GM21737 (cell line): ENCODE results near the gene LIX1L.
"Not testable (repeated sequence)": the region's sequence is repeated elsewhere in the genome, so short reads cannot be mapped to it uniquely, and the experiment has no call there.

Source experiments
- ATAC-seq: cut with Tn5 transposase; IDR thresholded peaks from one replicate; pipeline ENCODE4 v1.9.1; 2021; ENCODE audit warnings: mild to moderate bottlenecking, moderate library complexity; ENCODE audit not compliant: unreplicated experiment

LIX1L gene

DNA sequence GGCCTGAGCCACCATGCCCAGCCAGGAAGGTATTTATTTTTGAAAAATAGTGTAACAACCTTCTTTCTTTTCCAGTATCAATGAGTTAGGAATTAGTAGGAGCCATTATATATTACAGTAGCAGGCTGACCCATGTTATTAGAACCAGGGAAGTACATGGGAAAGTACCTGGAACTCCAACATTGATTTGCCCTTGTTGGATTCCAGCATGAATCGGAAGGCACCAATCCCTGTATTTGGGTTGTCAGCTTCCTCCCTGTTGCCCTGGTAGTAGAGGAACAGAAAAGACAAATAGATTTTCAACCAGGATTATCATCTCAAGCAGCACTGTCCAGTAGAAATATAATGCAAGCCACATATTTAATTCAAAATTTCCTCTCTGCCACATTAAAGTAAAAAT is 20.4 kb downstream of the LIX1L start:
- no peak for ATAC-seq

DNA sequence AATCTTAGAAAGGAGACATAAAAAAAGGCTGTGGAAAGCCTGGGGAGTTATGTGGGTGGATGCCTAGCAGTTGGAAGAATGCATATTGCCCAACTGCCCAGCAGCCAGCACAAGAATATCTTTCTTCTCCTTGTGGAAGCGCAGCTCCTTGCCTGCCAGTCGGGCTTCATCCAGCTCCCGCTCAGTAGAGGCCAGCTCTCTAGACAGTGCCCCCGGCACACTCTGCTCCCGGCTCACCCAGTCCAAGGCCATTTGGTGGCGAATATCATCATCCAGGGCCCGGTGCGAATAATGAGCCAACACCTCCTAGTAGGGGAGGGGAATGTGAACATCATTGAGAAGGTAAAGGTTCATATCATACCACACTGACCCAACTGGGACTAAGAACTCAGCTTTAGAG is 21.6 kb downstream of the LIX1L start:
- no peak for ATAC-seq

DNA sequence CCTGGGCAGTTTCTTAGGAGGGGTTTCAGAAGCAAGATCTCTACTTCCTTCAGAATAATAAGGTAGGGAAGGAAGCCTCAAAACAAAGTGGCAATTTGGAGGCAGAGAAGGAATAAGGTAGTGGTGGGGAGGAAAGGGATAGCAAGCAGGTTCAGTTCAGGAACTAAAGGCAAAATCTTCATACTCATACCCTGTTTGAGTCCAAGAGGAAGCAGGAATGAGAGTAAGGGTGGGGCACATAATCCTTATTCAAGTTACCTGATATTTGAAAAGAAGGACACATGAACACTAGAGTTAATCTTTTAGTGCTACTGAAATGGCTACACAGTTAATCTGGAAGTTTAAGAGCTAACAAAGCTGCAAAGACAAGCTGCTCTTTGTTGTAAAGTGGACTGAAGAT is 22.1 kb downstream of the LIX1L start:
- no peak for ATAC-seq

DNA sequence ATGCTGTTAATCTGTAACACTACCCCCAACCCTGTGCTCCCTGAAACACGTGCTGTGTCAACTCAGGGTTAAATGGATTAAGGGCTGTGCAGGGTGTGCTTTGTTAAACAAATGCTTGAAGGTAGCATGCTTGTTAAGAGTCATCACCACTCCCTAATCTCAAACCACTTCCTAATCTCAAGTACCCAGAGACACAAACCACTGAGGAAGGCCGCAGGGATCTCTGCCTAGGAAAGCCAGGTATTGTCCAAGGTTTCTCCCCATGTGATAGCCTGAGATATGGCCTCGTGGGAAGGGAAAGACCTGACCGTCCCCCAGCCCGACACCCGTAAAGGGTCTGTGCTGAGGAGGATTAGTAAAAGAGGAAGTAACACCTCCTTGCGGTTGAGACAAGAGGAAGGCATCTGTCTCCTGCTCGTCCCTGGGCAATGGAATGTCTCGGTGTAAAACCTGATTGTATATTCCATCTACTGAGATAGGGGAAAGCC is 25.3 kb downstream of the LIX1L start:
- not testable (repeated sequence) for ATAC-seq

DNA sequence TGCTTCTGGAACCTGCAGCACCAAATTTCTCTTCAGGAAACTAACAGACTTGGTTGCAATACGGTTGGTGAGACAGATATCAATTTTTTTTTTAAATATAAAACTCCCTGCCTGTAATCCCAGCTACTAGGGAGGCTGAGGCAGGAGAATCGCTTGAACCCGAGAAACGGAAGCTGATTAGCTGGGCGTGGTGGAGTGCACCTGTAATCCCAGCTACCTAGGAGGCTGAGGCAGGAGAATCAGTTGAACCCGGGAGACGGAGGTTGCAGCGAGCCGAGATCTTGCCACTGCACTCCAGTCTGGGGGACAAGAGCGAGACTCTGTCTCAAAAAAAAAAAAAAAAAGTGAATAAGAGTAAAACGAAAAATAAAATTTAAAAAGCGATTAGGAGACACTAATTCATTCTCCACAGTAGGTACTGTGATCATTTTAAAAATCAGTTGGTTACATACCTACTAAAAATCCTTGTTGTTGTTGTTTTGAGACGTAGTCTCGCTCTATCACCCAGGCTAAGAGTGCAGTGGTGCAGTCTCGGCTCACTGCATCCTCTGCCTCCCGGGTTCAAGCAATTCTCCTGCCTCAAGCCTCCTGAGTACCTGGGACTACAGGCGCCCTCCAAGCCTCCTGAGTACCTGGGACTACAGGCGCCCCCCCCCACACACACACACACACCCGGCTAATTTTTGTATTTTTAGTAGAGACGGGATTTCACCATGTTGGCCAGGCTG is 29.7 kb downstream of the LIX1L start:
- no peak for ATAC-seq

DNA sequence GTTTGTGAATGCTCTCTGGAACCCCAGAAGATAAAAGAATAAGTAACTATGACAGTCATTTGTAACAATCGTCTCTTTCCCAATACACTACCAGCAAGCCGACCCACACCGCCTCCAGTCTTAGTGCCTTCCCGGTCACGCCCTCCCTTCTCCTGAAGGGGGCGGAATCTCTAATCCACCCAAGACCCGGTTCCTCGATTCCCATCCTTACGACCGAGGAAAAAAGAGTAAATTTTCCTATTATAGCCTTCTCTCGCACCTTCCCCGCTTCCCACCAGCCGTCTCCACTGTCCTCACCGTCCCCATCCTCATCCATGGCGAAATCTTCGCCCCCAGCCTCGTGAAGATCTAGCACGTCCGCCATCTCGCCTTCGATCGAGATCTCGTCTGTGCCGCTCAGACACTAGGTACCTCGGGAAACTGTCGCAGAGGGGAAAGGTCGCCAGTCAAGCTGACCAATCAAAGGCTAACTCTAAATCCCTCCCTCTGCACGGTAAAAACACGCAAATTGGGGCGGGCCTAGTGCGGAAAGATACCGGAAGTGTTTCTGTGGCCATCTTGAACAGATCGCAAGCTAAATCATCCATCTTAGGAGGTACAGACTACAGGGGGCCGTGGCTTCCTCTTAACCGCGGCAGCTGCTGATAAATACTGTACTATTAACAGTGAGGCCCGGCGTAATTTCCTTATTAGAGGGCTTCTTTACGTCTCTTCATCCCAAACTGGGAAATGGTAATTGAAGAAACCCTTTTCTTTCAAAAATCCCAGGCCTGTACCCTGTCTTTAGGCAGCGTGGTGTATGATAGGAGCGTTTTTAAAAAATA is 30.5 kb downstream of the LIX1L start, which contains the start of gene RBM8A:
RBM8A (minus strand) TSS at position 422 of the 824 bp plus-strand sequence; CDS start at position 364, 58 bp downstream.
- ATAC-seq, result peak; percentile 95

DNA sequence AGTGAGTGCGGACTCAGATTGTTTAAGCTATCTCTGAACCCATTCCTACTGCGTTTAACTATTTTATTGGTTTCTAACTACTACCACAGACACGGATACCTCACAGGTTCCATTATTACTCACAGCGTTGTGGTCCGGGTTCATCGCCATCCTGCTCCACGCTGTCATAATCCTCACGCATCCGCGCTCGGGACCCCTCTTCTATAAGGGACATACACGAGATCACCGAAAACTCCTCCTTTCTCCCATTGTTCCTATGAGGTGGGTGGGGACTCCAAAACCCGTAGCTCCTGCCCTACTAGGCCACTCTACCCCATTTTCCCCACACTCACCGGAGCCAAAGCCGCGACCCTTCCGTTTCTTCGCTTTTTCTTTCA is 31.1 kb downstream of the LIX1L start:
- no peak for ATAC-seq

DNA sequence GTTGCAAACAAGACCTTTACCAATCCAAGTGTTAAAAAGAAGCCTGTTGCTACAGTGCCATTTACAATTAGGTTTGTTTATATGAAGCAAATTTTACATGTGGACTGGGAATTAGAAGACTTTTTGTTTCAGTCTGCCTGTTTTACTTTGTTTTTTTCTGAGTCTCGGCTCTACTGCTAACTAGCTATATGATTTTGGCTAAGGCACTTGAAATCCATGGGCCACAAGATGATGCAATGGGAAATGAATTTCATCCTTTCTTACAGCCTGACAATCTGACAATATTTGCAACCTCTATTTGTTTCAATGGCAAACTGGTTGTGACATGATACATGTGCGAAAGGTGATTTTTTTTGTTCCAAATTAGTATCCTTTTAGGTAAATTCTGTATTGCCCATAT is 35.6 kb downstream of the LIX1L start:
- ATAC-seq, result no peak

DNA sequence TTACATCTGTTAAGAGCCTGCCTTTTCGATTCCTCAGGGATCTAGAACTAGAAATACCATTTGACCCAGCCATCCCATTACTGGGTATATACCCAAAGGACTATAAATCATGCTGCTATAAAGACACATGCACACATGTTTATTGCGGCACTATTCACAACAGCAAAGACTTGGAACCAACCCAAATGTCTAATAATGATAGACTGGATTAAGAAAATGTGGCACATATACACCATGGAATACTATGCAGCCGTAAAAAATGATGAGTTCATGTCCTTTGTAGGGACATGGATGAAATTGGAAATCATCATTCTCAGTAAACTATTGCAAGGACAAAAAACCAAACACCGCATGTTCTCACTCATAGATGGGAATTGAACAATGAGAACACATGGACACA is 37.5 kb downstream of the LIX1L start:
- ATAC-seq, result not testable (repeated sequence)

DNA sequence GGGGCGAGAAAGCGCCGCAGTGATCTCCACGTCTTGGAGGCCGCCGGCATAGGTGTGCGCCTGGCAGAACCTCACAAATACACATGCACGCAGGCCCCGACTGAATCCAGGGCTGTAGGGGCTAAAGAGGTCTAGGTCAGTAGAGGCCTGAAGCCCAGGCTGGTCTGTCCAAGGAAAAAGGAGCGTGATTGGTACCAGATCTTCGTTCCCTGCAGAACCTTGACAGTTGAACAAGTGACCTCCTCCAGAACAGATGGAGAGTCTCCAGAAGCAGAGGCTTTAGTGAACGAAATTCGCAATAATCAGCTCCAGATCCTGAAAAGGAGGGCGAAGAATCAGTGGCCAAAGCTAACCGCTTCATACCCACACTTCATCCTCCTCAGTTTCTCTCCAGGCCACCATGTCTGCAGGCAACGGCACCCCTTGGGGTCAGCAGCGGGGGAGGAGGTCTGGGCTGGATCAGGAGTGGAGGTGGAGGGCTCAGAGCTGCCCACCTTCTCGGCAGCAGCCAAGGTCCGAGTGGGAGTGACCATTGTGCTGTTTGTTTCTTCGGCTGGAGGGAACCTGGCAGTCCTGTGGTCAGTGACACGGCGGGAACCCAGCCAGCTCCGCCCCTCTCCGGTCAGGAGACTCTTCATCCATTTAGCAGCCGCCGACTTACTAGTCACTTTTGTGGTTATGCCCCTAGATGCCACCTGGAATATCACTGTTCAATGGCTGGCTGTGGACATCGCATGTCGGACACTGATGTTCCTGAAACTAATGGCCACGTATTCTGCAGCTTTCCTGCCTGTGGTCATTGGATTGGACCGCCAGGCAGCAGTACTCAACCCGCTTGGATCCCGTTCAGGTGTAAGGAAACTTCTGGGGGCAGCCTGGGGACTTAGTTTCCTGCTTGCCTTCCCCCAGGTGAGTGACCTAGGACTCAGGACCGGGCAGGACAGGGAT is 38.6 kb downstream of the LIX1L start:
- peak; percentile 72 for ATAC-seq

DNA sequence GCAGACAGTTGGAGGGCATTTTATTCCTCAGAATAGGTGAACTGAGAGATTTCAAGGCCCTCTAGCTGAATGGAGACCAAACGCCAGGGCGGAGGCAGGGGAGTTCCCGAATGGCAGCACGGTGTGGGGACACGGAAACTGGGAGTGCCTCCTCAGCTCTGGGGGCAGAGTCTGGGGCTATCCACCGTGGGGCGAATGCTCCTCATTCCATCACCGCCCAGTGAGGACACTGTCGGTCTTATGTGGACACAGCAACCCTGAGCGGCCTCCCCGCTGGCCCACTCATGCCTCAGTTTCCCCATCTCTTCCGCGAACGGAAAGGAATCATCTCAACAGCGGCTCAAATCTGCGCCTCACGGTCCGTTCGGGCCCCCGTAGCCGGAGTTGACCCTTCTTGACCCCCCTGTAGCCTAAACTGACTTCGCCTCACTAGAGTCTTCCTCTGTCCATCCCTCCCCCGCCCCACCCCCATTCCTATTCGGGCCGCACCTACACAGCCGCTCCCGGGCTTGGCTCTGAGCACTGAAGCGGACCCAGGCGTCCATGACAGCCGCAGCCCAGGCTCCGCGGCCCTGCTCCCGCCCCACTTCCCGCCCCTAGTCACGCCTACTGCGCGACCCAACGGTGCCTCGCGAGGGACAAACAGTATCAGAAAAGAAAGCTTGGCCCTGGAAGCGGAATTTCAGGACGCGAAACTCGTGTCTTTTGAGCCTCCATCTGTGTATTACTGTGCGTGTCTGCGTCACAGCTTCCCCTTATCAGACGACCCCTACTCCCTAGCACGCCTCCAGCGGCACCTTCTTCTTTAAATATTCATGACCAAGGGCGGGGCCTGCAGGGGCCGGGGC is 39.4 kb downstream of the LIX1L start, which contains the start of gene PEX11B:
PEX11B (minus strand) TSS at position 574 of the 848 bp plus-strand sequence; CDS start at position 545, 29 bp downstream.
- peak; percentile 75 for ATAC-seq

DNA sequence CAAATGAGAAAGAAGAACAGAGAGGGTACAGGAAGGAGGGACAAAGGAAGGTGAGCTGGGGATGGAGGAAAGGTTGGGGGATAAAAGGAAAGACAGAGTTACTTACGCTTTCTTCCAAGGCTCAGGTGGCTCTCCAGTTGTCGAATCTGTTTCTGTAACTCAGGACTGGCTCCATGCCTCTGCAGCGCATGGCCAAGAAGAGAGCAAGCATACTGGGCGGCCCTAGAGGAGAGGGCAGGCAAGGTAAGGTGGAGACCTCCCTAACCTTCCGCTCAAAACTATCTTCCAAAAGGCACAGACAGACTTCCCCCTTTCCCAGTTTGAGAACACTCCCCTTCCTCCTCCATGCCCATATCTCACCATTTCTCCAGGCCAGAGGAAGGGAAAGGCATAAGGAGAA is 40.2 kb downstream of the LIX1L start:
- ATAC-seq, result no peak

DNA sequence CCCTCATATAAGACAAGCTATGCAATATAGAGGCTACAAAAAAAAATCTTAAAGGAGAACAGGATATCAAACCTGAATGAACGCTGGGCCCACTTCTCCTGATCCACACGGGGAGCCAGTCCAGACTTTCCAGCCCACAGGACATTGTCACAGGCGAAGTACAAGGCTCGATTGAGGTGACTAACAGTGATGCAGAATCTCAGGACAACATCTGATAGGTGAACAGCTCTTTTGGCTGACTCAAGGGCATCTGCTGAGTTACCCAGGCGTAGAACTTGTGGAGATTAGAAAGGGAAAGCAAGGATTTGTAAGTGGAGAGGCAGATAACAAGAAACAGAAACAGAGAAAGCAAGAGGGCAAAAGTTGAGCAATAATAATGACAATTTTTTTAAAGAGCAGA is 41.1 kb downstream of the LIX1L start:
- ATAC-seq, result no peak

DNA sequence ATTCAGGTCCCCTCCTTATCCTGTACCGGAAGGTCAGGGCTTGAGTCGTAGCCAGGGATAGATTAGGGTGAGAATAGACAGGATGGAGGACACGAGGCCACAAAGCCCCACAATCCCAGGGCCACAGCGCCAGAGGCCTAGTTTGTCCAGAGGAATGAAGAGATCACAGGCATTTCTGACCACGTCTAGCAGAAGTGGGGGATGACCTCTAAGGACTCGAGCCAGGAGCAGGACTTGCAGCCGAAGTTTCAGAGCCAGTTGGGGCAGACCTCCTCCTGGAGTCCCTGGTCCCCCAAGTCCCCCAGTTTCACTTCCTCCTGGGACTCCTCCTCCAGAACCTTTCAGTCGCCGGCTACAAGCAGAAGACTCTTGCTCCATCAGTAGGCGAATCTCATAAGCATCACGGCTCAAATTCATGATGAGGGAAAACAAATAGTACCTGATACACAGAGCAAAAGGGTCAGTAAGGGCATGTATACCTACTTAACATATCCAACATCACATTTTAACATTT is 45.6 kb downstream of the LIX1L start:
- ATAC-seq, result no peak

DNA sequence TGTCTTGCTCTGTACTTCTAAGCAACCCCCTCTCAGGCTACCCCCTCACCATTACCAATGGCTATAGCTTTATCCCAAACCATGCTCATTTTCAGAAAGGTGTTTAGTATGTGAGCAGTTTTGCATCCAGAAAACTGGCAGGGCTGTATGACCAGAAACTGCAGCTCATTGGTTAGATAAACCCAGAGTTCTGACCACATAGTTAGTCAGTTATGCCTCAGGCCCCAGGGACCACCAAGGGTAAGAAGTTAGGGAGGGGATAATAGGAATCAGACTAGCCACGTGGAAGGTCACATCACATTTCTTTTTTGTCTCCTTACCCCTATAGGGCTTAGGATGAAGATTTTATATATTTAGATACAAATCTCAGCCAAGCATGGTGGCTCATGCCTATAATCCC is 49.2 kb downstream of the LIX1L start:
- no peak for ATAC-seq

DNA sequence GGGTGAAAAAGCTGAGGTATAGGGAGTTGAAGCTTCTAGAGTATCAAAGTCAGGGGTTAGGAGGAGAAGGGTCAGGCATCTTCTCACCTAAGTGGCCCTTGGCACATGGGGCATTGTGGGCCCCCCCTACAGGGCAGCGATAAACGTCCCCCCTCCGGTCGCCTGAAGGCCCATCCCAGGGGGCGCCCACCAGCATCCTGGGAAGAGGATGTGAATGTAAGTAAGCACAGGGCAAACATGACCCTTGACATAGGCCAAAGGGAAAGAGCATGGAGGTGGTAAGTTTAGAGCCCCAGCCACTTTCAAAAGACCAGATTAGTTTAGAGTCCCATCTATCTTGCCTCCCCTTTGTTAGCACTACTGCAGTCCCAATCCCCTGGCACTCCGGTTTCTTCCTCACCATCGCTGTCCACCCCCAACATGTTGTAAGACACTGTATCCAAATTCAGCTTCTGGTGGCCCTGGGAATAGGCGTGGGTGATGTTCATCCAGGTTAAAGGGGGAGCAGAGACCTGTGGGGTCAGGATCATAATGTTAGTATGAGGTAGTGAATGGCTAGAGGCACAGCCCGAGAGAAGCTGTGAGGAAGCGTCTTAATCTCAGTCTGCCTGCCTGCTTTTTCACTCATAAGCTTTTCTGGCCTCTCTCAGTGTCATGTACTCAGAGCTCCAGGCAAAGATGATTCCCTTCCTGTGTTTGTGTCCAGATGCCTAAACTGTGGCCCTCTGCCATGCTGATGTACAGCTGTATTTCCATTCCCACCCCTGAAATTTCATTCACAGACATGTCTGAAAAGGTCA is 50.7 kb downstream of the LIX1L start:
- ATAC-seq, result no peak

DNA sequence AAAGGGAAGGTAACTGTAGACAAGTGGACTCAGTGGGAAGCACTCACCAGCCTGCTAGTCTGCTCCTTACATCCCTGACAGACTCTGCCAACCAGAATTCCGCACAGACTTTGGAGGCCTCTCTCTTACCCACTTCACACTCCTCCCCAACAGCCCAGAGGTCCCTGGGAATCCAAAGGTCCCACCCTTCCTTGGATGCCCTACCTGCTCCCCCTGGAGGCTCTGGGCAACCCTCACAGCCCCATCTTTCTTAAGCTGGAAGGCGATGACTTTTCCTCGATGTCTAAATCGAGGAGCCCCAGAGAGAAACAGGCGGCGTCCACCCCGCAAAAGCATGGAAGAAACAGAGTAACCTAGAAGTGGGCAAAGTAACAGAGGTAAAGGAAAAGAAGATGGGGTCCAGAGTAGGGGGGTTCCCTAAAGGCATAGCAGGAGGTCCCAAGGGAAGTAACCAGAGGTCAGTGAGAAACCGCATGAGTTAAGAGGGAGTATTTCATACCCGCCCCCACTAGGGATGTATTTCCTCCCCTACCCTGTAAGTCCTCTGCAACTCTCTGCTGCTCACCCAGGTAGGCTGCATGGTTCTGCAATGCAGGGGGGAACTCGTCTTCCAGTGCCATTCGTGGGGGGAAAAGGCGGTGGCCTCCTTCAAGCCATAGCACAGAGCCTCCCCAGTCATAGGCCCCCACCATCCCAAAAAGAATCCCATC is 56.4 kb downstream of the LIX1L start:
- ATAC-seq, result no peak

DNA sequence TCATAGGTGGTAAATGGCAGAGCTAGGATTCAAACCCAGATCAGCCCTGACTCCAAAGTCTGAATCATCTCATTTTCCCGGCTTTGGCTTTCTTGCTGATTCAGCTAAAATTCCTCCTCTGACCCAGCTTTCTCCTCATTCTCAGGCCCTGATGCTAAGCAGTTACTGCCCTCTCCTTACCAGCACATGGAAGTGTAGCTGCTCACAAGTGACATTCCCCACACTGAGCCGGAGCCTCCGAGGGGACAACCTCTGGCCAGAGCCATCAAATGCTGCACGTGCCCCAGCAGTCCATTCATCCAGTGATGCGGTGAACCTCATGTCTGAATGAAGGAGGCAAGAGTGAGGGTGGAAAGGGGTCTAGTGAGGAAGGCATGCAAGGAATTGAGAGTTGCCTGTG is 59.1 kb downstream of the LIX1L start:
- ATAC-seq, result no peak
